Caco-2 (cell line): Measurements from ENCODE around the gene OR5B21. TPM values are rescaled to one million over a fixed set of nuclear protein-coding genes. Genes with fewer than 3 reads are reported as not detected.

Experiments used
- Bru-seq: library from RNA; stranded (reverse); fragments of 400-500 nt; gene quantifications from one replicate; lab custom pipeline; 2021; lab: Mats Ljungman, UMichigan
- BruChase-seq, 2 experiments: library from RNA; stranded (reverse); fragments of 400-500 nt; gene quantifications; one replicate each; lab custom pipeline; 2021; lab: Mats Ljungman, UMichigan
- BruUV-seq: library from RNA; stranded (reverse); fragments of 400-500 nt; replicated peaks from 2 replicates; lab custom pipeline; 2021; lab: Mats Ljungman, UMichigan
- CTCF ChIA-PET: fragments of 300-600 bp; sonication (Branson Sonifier 250); formaldehyde crosslinking; loops from one replicate; lab custom pipeline; 2022; ENCODE audit warnings: antibody characterized with exemption; lab: Charles Lee
- POLR2A ChIA-PET: fragments of 300-600 bp; sonication (Branson Sonifier 250); formaldehyde crosslinking; loops from one replicate; lab custom pipeline; 2022; ENCODE audit warnings: antibody characterized with exemption; lab: Charles Lee
- DNase-seq, 2 experiments: peaks; one replicate each; pipeline versions ENCODE4 v3.0.0 to v3.0.0-alpha.2; 2020 to 2022
- H3K27me3 ChIP-seq: replicated peaks from 2 replicates; pipeline ENCODE4 v1.6.0; 2011; ENCODE audit warnings: low read length; ENCODE audit not compliant: control insufficient read depth, insufficient read depth
- H3K36me3 ChIP-seq: 2 replicates; pipeline ENCODE4 v1.5.1; 2011; ENCODE audit warnings: low read length; ENCODE audit not compliant: control insufficient read depth, insufficient read depth
- H3K4me1 ChIP-seq: fragments of 250-450 bp; sonication (Bioruptor Pico); 2 replicates; pipeline ENCODE4 v1.5.1; 2020; ENCODE audit warnings: mild to moderate bottlenecking
- H3K4me3 ChIP-seq: 2 replicates; pipeline ENCODE4 v1.5.1; 2011; ENCODE audit warnings: low read depth, mild to moderate bottlenecking, control low read depth, low read length
- H3K9me3 ChIP-seq: fragments of 250-450 bp; sonication (Bioruptor Pico); 2 replicates; pipeline ENCODE4 v1.5.1; 2020; ENCODE audit warnings: mild to moderate bottlenecking, moderate library complexity
- H3K27ac Mint-ChIP-seq: one replicate; pipeline ENCODE4 v1.8.0; 2022; ENCODE audit warnings: mixed read lengths; ENCODE audit not compliant: unreplicated experiment
- H3K27me3 Mint-ChIP-seq: one replicate; pipeline ENCODE4 v1.8.0; 2022; ENCODE audit warnings: mixed read lengths; ENCODE audit not compliant: insufficient read depth, unreplicated experiment
- H3K36me3 Mint-ChIP-seq: one replicate; pipeline ENCODE4 v1.8.0; 2022; ENCODE audit warnings: mild to moderate bottlenecking, mixed read lengths; ENCODE audit not compliant: insufficient read depth, unreplicated experiment
- H3K4me1 Mint-ChIP-seq: one replicate; pipeline ENCODE4 v1.8.0; 2022; ENCODE audit warnings: low read depth, mixed read lengths; ENCODE audit not compliant: unreplicated experiment
- H3K4me3 Mint-ChIP-seq: one replicate; pipeline ENCODE4 v1.8.0; 2022; ENCODE audit warnings: mild to moderate bottlenecking, moderate library complexity, mixed read lengths; ENCODE audit not compliant: unreplicated experiment
- H3K9me3 Mint-ChIP-seq: one replicate; pipeline ENCODE4 v1.8.0; 2022; ENCODE audit warnings: mixed read lengths; ENCODE audit not compliant: unreplicated experiment
- intact Hi-C: fragments of 100-400 bp; cut with micrococcal nuclease; formaldehyde crosslinking; loops from one replicate; pipeline ENCODE4 v1.10.0; 2022; ENCODE audit not compliant: unreplicated experiment
- long read RNA-seq: library from polyadenylated mRNA; stranded (forward); transcript quantifications from one replicate; pipeline ENCODE4 v2.0.0, GENCODE V29; 2022
- total RNA-seq: library from RNA; stranded (reverse); gene quantifications from 2 replicates; pipeline ENCODE4 v1.2.3, GENCODE V29; 2022
- TF ChIP-seq, protein P1 (sequence below), 2 experiments: fragments of 200-600 bp in 1 of 2; IDR thresholded peaks; 1 replicate in 1 of 2; 2 replicates in 1 of 2; pipeline versions ENCODE4 v1.5.1 to v1.8.0; 2011 to 2022; ENCODE audit warnings: antibody characterized with exemption in 1 of 2, control low read depth in 1 of 2, inconsistent platforms in 1 of 2, low read depth in 1 of 2, low read length in 1 of 2, mild to moderate bottlenecking in 1 of 2, moderate library complexity in 1 of 2; ENCODE audit not compliant: insufficient read depth in 1 of 2, severe bottlenecking in 1 of 2, unreplicated experiment in 1 of 2

OR5B21 gene
- total RNA-seq (not detected in 2 replicates), Bru-seq, nascent RNA (not detected), BruChase-seq, experiment 1, labeled RNA remaining after a 2-hour chase (not detected), BruChase-seq, experiment 2, labeled RNA remaining after a 6-hour chase (not detected)
- long read RNA-seq, result 0 reads

DNA sequence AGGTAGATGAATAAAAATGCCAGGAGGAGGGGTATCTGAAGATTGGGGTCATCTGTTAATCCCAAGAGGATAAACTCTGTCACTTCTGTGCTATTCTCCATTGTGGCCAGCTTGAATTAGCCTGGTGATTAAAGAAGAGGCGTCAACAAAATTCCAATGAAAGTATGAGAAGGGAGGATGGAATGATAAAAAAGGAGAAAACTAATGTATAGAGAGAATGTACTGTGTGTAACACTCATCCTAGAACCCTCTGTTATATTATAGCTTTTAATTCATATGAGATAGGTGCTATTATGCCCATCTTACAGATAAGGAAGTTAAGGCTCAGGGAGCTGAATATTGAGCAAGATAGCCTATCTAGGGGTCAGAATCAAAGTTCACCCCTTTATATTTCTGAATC is at the start of gene OR5B21:
Gene OR5B21 (minus strand): TSS at position 101 of the 400 bp plus-strand sequence. CDS start 0 bp downstream, at position 101.
- intact Hi-C loops, result no loop called here
- POLR2A ChIA-PET, result no interaction called here
- H3K27ac Mint-ChIP-seq, result no peak within 1 kb of the TSS
- TF ChIP-seq, protein P1, sequence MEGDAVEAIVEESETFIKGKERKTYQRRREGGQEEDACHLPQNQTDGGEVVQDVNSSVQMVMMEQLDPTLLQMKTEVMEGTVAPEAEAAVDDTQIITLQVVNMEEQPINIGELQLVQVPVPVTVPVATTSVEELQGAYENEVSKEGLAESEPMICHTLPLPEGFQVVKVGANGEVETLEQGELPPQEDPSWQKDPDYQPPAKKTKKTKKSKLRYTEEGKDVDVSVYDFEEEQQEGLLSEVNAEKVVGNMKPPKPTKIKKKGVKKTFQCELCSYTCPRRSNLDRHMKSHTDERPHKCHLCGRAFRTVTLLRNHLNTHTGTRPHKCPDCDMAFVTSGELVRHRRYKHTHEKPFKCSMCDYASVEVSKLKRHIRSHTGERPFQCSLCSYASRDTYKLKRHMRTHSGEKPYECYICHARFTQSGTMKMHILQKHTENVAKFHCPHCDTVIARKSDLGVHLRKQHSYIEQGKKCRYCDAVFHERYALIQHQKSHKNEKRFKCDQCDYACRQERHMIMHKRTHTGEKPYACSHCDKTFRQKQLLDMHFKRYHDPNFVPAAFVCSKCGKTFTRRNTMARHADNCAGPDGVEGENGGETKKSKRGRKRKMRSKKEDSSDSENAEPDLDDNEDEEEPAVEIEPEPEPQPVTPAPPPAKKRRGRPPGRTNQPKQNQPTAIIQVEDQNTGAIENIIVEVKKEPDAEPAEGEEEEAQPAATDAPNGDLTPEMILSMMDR (IDR thresholded peaks at IDR 0.05; ENCODE audit: insufficient read depth in 1 of 2, low read depth in 1 of 2, low read length in 1 of 2, severe bottlenecking in 1 of 2, unreplicated experiment in 1 of 2), result no peak
- H3K27me3 Mint-ChIP-seq, result peaks cover 7% of the 10 kb centered on the region
- H3K36me3 ChIP-seq, result no peaks in the 10 kb centered on the region
- no peaks in the 10 kb centered on the region for H3K4me1 Mint-ChIP-seq
- CTCF ChIA-PET, result no interaction called here
- no peaks in the 10 kb centered on the region for H3K36me3 Mint-ChIP-seq
- H3K27me3 ChIP-seq, result no peaks in the 10 kb centered on the region
- no peak within 1 kb of the TSS for H3K4me3 ChIP-seq
- H3K9me3 Mint-ChIP-seq, result no peaks in the 10 kb centered on the region
- no peaks in the 10 kb centered on the region for H3K9me3 ChIP-seq
- no TSS peak for BruUV-seq
- H3K4me3 Mint-ChIP-seq, result no peak within 1 kb of the TSS
- no peak for DNase-seq
- H3K4me1 ChIP-seq, result no peaks in the 10 kb centered on the region

DNA sequence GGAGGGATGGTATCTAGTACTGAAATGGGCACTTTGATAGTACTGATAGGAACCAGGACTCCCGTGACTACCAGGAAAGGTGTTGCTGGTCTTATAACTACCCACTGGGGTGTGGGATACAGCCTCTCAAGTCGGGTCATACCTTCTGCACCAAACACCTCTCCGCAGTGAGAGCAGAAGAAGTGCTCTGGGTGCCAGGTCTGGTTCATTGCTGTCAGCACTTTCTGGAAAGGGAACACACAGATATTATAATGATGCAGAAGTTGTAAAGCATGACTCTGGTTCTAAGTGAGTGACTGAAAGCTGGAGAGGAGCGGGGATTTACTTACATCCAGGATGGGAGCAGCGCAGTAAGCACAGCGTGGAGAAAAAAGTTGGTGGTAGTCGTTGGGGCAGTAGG is 41.7 kb upstream of the OR5B21 start:
- no peak overlapping the region for H3K4me3 ChIP-seq
- TF ChIP-seq, protein P1 (IDR thresholded peaks at IDR 0.05; ENCODE audit: insufficient read depth in 1 of 2, low read depth in 1 of 2, low read length in 1 of 2, severe bottlenecking in 1 of 2, unreplicated experiment in 1 of 2), result no peak
- Mint-ChIP-seq H3K27me3 (no peaks in the 10 kb centered on the region), H3K4me1 (no peaks in the 10 kb centered on the region), H3K4me3 (no peak overlapping the region), H3K9me3 (no peaks in the 10 kb centered on the region), H3K27ac (no peak overlapping the region), H3K36me3 (no peaks in the 10 kb centered on the region)
- intact Hi-C loops, result no loop called here
- H3K36me3 ChIP-seq, result no peaks in the 10 kb centered on the region
- no peaks in the 10 kb centered on the region for H3K9me3 ChIP-seq
- no peaks in the 10 kb centered on the region for H3K4me1 ChIP-seq
- no peak for DNase-seq
- BruUV-seq, result no TSS peak
- no peaks in the 10 kb centered on the region for H3K27me3 ChIP-seq
- ChIA-PET CTCF (no interaction called here), POLR2A (no interaction called here)

DNA sequence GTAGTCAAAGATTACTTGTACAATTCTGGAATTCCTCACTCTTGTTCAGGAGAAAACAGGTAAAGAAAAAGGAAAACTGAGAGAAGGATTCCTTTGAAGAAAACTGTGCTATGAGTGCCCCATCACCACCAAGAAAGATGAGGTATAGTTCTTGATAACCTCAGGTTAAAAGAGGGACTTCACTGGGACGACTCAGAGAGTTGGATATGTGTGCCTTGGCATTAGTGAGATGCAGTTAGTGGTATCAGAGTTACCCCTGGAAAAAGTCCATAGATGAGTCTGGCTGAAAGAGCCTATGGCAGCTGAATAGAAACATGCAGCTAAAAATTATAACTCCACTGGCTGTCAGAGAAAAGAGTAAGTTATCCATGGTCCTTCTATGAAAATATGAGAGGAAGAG is 38.9 kb upstream of the OR5B21 start:
- POLR2A ChIA-PET, result no interaction called here
- CTCF ChIA-PET, result no interaction called here
- H3K27me3 Mint-ChIP-seq, result no peaks in the 10 kb centered on the region
- Histone ChIP-seq H3K9me3 (no peaks in the 10 kb centered on the region), H3K36me3 (no peaks in the 10 kb centered on the region), H3K4me1 (no peaks in the 10 kb centered on the region), H3K27me3 (no peaks in the 10 kb centered on the region), H3K4me3 (no peak overlapping the region)
- no peak for DNase-seq
- TF ChIP-seq, protein P1 (IDR thresholded peaks at IDR 0.05; ENCODE audit: insufficient read depth in 1 of 2, low read depth in 1 of 2, low read length in 1 of 2, severe bottlenecking in 1 of 2, unreplicated experiment in 1 of 2), result no peak
- no TSS peak for BruUV-seq
- no peaks in the 10 kb centered on the region for H3K9me3 Mint-ChIP-seq
- no peaks in the 10 kb centered on the region for H3K4me1 Mint-ChIP-seq
- H3K36me3 Mint-ChIP-seq, result no peaks in the 10 kb centered on the region
- H3K4me3 Mint-ChIP-seq, result no peak overlapping the region
- intact Hi-C loops, result no loop called here
- H3K27ac Mint-ChIP-seq, result no peak overlapping the region
